ENCODE data around the gene SYT1. TPM values are rescaled to one million over a fixed set of nuclear protein-coding genes. Genes with fewer than 3 reads are reported as not detected.

SYT1 gene
- total RNA-seq, 1 donor from 2014 or later = 33.2 TPM

- H3K27ac Mint-ChIP-seq (ENCODE audit: unreplicated experiment) = no peak overlapping the region
Observed at GRCh38 chr12:79371226-79371625, 506.7 kb downstream of the SYT1 start.

GRCh38 chr12:79373896-79374499, 509.4 kb downstream of the SYT1 start:
- no peaks in the 10 kb centered on the region for H3K27me3 ChIP-seq (ENCODE audit: insufficient read depth, low read length)
- Mint-ChIP-seq H3K27me3 (ENCODE audit: low read depth, unreplicated experiment) (no peaks in the 10 kb centered on the region), H3K4me3 (ENCODE audit: unreplicated experiment) (no peak overlapping the region), H3K27ac (ENCODE audit: unreplicated experiment) (no peak overlapping the region), H3K9me3 (ENCODE audit: unreplicated experiment) (no peaks in the 10 kb centered on the region), H3K4me1 (ENCODE audit: low read depth, unreplicated experiment) (peaks cover 5% of the 10 kb centered on the region), H3K36me3 (ENCODE audit: low read depth, unreplicated experiment) (no peaks in the 10 kb centered on the region)
- H3K9ac ChIP-seq (ENCODE audit: low read length) = no peak overlapping the region
- no peak overlapping the region for H2AFZ ChIP-seq (ENCODE audit: low read depth, low read length)
- H3K9me3 ChIP-seq (ENCODE audit: insufficient read depth, low read depth, low read length) = no peaks in the 10 kb centered on the region
- no peak overlapping the region for H3K4me3 ChIP-seq (ENCODE audit: insufficient read depth, low read depth, low read length)
- DNase-seq (ENCODE audit: low read depth) (no peak), FAIRE-seq (no peak)
- H3K4me1 ChIP-seq (ENCODE audit: insufficient read depth, low read length) = no peaks in the 10 kb centered on the region
- no peaks in the 10 kb centered on the region for H3K36me3 ChIP-seq (ENCODE audit: insufficient read depth, low read length)
- H3K79me2 ChIP-seq (ENCODE audit: insufficient read depth, low read length) = no peaks in the 10 kb centered on the region
- H3K4me2 ChIP-seq (ENCODE audit: low read length) = no peak overlapping the region
- TF ChIP-seq CTCF (IDR thresholded peaks at IDR 0.05; ENCODE audit: insufficient read depth, low read depth, low read length) (peak; percentile 65), EZH2 (IDR thresholded peaks at IDR 0.05; ENCODE audit: insufficient read depth, low read length) (no peak)
- H3K27ac ChIP-seq (ENCODE audit: low read depth, low read length) = no peak overlapping the region
- no peaks in the 10 kb centered on the region for H4K20me1 ChIP-seq (ENCODE audit: insufficient read depth, low read length)

More at GRCh38 chr12:79371226-79371625, 506.7 kb downstream of the SYT1 start:
- no peak overlapping the region for H2AFZ ChIP-seq (ENCODE audit: low read depth, low read length)
- no peaks in the 10 kb centered on the region for H3K27me3 ChIP-seq (ENCODE audit: insufficient read depth, low read length)
- FAIRE-seq (no peak), DNase-seq (ENCODE audit: low read depth) (peak; percentile 30)
- no peak overlapping the region for H3K4me2 ChIP-seq (ENCODE audit: low read length)
- no peaks in the 10 kb centered on the region for H3K36me3 Mint-ChIP-seq (ENCODE audit: low read depth, unreplicated experiment)
- no peak for TF ChIP-seq CTCF (IDR thresholded peaks at IDR 0.05; ENCODE audit: insufficient read depth, low read depth, low read length)
- TF ChIP-seq EZH2 (IDR thresholded peaks at IDR 0.05; ENCODE audit: insufficient read depth, low read length) = no peak
- H3K4me1 Mint-ChIP-seq (ENCODE audit: low read depth, unreplicated experiment) = peaks cover 2% of the 10 kb centered on the region
- no peak overlapping the region for H3K27ac ChIP-seq (ENCODE audit: low read depth, low read length)
- H3K27me3 Mint-ChIP-seq (ENCODE audit: low read depth, unreplicated experiment) = no peaks in the 10 kb centered on the region
- no peaks in the 10 kb centered on the region for H3K4me1 ChIP-seq (ENCODE audit: insufficient read depth, low read length)
- no peaks in the 10 kb centered on the region for H3K36me3 ChIP-seq (ENCODE audit: insufficient read depth, low read length)
- no peaks in the 10 kb centered on the region for H3K9me3 Mint-ChIP-seq (ENCODE audit: unreplicated experiment)
- no peak overlapping the region for H3K4me3 Mint-ChIP-seq (ENCODE audit: unreplicated experiment)
- no peak overlapping the region for H3K9ac ChIP-seq (ENCODE audit: low read length)
- H4K20me1 ChIP-seq (ENCODE audit: insufficient read depth, low read length) = no peaks in the 10 kb centered on the region
- H3K79me2 ChIP-seq (ENCODE audit: insufficient read depth, low read length) = no peaks in the 10 kb centered on the region
- H3K4me3 ChIP-seq (ENCODE audit: insufficient read depth, low read depth, low read length) = no peak overlapping the region
- H3K9me3 ChIP-seq (ENCODE audit: insufficient read depth, low read depth, low read length) = no peaks in the 10 kb centered on the region

- Mint-ChIP-seq H3K36me3 (ENCODE audit: low read depth, unreplicated experiment) (no peaks in the 10 kb centered on the region), H3K27ac (ENCODE audit: unreplicated experiment) (no peak overlapping the region), H3K27me3 (ENCODE audit: low read depth, unreplicated experiment) (no peaks in the 10 kb centered on the region), H3K9me3 (ENCODE audit: unreplicated experiment) (no peaks in the 10 kb centered on the region), H3K4me1 (ENCODE audit: low read depth, unreplicated experiment) (peaks cover 5% of the 10 kb centered on the region), H3K4me3 (ENCODE audit: unreplicated experiment) (no peak overlapping the region)
- DNase-seq (ENCODE audit: low read depth) (no peak), FAIRE-seq (no peak)
- no peak overlapping the region for H3K4me3 ChIP-seq (ENCODE audit: insufficient read depth, low read depth, low read length)
- TF ChIP-seq EZH2 (IDR thresholded peaks at IDR 0.05; ENCODE audit: insufficient read depth, low read length) = no peak
- no peak overlapping the region for H3K27ac ChIP-seq (ENCODE audit: low read depth, low read length)
- no peak overlapping the region for H3K4me2 ChIP-seq (ENCODE audit: low read length)
- H2AFZ ChIP-seq (ENCODE audit: low read depth, low read length) = no peak overlapping the region
- H3K9ac ChIP-seq (ENCODE audit: low read length) = no peak overlapping the region
- H3K4me1 ChIP-seq (ENCODE audit: insufficient read depth, low read length) = no peaks in the 10 kb centered on the region
- no peaks in the 10 kb centered on the region for H3K27me3 ChIP-seq (ENCODE audit: insufficient read depth, low read length)
- H3K36me3 ChIP-seq (ENCODE audit: insufficient read depth, low read length) = no peaks in the 10 kb centered on the region
- no peaks in the 10 kb centered on the region for H3K79me2 ChIP-seq (ENCODE audit: insufficient read depth, low read length)
- no peaks in the 10 kb centered on the region for H4K20me1 ChIP-seq (ENCODE audit: insufficient read depth, low read length)
- no peaks in the 10 kb centered on the region for H3K9me3 ChIP-seq (ENCODE audit: insufficient read depth, low read depth, low read length)
Observed at GRCh38 chr12:79374545-79374944, 510.0 kb downstream of the SYT1 start.

Measured in astrocyte (in vitro differentiated cells and primary cell).